Stimulated activated CD8-positive, alpha-beta memory T cell treated with anti-CD3 and anti-CD28 coated beads, Interleukin-15, amount 100 ng/mL, for 4 hours (primary cell): ENCODE data around the gene MTERF2.

Experiments
- DNase-seq, 2 donors: peaks; one replicate each; pipeline ENCODE4 v3.0.0-alpha.2; 2020; ENCODE audit warnings: low read depth in 2 of 2

The MTERF2 gene

DNA sequence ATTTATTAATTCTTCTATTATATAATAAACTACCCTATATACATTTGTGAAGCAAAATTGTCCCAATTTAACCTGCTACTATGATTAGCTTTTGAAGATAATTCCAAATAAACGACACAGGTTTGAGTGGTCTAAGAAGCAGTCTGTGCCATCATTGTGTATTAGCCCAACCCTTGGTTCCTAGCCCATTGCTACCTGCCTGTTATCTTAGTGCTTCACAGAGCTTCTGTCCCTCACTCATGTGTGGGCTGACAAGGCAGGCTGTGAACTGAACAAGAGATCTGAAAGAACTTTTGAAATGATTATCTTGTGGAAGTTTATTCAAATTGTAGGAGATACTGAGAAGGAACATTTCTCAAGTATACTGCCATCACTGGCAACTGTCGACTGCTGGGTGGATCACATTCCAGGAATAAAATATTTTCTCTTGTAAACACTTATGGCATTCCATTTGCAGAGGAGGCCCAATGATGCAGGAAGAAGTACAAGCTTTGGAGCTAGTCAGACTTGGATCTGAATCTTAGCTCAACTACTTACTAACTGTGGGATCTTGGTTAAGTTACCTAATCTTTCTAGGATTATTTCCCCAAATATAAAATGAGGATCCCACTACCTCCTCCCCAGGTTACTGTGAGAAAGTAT lies 7.8 kb upstream of the MTERF2 start:
- DNase-seq, result no peak

DNA sequence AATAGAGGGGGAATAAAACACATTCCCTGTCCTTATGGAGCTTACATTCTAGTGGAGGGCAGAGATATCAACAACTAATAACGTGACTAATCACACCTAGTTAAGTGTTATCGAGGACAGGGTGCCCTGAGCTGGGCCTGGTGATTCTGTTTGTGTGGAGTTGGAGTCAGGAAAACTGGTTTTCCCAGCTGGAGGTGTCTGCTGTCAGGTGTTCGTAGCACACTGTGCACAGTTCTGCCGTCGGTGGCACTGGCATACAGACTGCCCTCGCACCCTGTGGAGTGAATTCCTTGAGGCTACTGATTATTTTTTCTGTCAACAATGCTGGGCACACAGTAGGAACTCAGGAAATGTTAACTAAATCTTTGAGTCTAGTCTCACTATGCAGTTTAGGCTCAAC lies 900 bp upstream of the MTERF2 start:
- DNase-seq, result no peak

- no peak for DNase-seq
Measured at GRCh38 chr12:106986135-106986534, 811 bp downstream of the MTERF2 start.

- no peak for DNase-seq
Measured at GRCh38 chr12:106985479-106985878, 1.5 kb downstream of the MTERF2 start.

- DNase-seq, result no peak
Measured at GRCh38 chr12:106984588-106985137, 2.3 kb downstream of the MTERF2 start.

- no peak for DNase-seq
Measured at GRCh38 chr12:106982229-106982628, 4.7 kb downstream of the MTERF2 start.

DNA sequence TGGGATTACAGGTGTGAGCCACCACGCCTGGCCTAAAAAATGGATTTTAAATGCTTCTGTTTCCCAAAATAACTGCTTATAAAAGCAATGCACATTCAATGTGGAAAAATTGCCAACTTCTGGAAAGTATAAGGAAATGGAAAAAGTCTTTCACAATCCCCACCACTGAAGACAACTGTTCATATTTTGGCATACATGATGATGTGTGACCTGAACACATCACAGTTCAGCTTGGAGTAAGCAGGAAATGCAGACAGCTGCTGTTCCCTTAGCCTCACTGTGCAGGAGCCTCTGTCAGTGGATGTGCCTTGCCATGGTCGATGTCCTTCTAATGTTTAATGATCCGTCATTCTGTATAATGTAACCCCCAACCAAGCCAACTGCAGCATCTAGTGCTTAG lies 5.2 kb downstream of the MTERF2 start:
- no peak for DNase-seq

- no peak for DNase-seq
Measured at GRCh38 chr12:106980944-106981343, 6.0 kb downstream of the MTERF2 start.

- DNase-seq, result no peak
Measured at GRCh38 chr12:106978035-106978800, 8.7 kb downstream of the MTERF2 start.

GRCh38 chr12:106976668-106977067 lies 10.3 kb downstream of the MTERF2 start:
- no peak for DNase-seq

DNA sequence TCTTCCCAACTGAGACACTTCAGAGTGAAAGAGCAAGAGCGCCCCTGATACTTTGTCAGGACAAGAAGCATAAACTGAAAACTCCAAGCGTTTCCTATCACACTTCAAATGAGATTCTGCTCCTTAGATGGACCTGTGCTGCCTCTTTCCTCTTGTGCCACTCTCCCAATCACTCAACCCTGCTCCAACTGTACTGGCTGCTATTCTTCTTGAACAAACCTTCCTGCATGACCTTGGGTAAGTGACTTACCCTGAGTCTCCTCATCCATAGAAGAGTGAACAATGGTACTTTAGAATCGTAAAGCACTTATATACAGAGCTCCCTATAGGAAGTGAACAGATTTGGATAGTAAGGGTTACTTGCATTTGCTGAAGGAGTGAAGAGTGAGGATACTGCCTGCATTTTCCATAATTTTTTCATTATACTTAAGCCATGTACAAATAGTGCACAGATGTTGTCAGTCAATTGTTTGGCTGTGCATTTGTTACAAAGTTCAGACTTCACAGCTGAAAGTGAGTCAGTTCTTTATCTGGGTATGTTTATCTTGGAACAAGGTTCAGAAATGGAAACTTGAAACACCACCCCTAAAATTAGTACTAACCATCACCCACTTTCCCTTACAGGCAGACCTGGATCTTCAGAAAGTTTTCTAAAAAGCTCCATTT lies 10.8 kb downstream of the MTERF2 start:
- no peak for DNase-seq

DNA sequence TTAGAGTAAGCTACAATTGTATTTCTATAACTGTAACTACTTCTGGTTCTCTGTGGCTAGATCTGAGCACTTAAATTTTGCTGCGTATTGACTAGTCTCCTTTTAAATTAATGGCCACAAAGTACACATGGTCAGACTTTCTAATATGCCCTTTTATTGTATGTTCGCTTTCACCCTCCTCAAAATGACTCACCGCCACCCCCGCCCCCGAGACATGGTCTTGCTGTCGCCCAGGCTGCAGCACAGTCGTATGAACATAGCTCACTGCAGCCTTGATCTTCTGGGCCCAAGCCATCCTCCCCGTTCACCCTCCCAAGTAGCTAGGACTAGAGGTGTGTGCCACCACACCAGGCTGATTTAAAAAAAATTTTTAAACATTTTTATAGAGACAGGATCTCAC lies 11.8 kb downstream of the MTERF2 start:
- DNase-seq, result no peak

DNA sequence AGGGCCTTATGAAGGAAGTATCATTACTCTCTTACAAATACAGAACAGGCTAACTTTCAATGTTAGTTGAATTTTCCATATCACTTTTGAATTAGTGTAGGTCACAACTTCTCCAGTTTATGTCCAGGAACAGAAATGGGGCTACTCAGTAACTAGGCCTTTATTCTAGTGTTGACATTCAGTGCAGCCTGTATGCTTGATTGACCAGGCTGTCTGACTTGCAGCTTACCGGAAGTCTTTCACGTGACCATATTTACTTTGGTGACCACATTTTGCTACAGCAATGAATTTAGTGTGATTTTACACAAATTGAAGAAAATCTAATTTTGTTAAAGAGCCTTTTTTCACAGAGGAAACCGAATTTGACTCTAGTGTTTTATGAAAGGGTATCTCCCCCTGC lies 12.4 kb downstream of the MTERF2 start:
- DNase-seq, result no peak

GRCh38 chr12:106973545-106973944 lies 13.4 kb downstream of the MTERF2 start:
- DNase-seq, result no peak

DNA sequence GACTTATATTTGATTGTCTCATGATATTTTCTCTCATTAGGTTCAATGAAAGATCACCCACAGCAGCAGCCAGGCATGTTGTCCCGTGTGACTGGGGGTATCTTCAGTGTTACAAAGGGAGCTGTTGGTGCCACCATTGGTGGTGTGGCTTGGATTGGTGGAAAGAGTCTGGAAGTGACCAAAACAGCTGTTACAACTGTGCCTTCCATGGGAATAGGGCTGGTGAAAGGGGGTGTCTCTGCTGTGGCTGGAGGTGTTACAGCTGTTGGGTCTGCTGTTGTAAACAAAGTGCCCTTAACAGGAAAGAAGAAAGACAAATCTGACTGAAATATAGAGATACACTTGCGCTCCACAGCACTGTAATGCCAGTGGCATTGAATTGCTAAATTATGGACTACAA lies 15.9 kb downstream of the MTERF2 start:
- DNase-seq, result no peak

DNA sequence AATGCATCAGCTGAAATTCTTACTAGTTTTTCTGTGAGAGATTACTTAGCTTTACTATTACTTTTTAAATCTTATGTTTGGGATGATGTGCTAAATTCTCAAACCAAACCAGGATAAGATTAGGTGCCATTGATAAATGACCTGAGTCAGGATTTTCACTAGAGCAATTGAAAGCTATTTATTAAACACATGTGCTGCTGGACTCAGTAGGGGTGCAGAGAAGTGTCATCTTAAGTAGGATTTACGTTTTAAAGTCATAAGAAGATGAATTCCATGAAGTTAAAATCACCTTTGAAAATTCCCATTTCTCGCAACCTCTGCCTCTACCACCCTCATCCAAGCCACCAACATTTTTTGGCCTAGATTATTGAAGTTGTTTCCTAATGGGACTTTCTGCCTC lies 22.4 kb downstream of the MTERF2 start:
- DNase-seq, result no peak

- no peak for DNase-seq
Measured at GRCh38 chr12:106962286-106962685, 24.7 kb downstream of the MTERF2 start.

DNA sequence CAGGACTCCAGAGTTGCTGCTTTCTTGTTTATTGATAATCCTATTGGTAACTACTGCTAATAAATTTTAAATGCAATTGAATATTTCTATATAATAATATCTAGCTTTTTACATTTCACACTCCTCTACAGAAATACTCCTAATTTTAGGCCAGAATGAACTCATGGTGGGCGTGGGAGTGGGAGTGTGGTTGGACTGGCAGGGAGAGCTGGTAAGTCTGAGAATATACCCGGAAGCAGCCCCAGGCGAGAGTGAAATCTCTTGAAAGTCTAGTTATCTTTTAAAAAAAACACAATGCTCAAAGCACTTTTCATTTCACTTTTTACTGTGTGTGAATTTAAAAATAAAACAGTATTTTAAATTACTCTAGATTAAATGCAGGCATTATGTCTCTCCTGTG lies 26.5 kb downstream of the MTERF2 start:
- no peak for DNase-seq

GRCh38 chr12:106957583-106957982 lies 29.4 kb downstream of the MTERF2 start:
- DNase-seq, result no peak

GRCh38 chr12:106956048-106956578 lies 30.8 kb downstream of the MTERF2 start:
- peak in 1 of 2 donors; percentile 27 for DNase-seq

- DNase-seq, result peak; percentile 84 to 93
Measured at GRCh38 chr12:106955377-106956047, 31.4 kb downstream of the MTERF2 start, which contains the start of gene TMEM263. Gene TMEM263 (plus strand): TSS chr12:106955907. CDS start chr12:106967117, 11,210 bp downstream.
